ENCODE results near the gene PCDHA4.
A peak's percentile ranks its signal among the peaks of the same experiment; 100 is the strongest.
"Not testable (repeated sequence)": the region's sequence is repeated elsewhere in the genome, so short reads cannot be mapped to it uniquely, and the experiment has no call there.

Gene PCDHA4

GRCh38 chr5:140808889-140809291 is 2.0 kb downstream of the PCDHA4 start:
- H3K27ac ChIP-seq: no peak overlapping the region
- no peak overlapping the region for H3K4me3 ChIP-seq

- Histone ChIP-seq H3K27ac (no peak within 1 kb of the TSS), H3K4me3 (peak within 1 kb of the TSS in 1 of 7 experiments; percentile 12)
Observed at GRCh38 chr5:140821375-140822280, 14.8 kb downstream of the PCDHA4 start, which contains the start of gene PCDHA5. Gene PCDHA5 (plus strand): TSS chr5:140821613.

GRCh38 chr5:140822281-140822629 is 15.4 kb downstream of the PCDHA4 start:
- no peak overlapping the region for H3K4me3 ChIP-seq
- no peak overlapping the region for H3K27ac ChIP-seq

- not testable (repeated sequence) for H3K4me3 ChIP-seq, H3K27ac ChIP-seq
Observed at GRCh38 chr5:140822969-140823368, 16.1 kb downstream of the PCDHA4 start.

GRCh38 chr5:140823475-140823874 is 16.6 kb downstream of the PCDHA4 start:
- Histone ChIP-seq H3K4me3 (no peak overlapping the region), H3K27ac (no peak overlapping the region)

GRCh38 chr5:140827704-140828361 is 21.0 kb downstream of the PCDHA4 start, which contains the start of gene PCDHA6:
Gene PCDHA6 (plus strand): TSS chr5:140827960. CDS start chr5:140828092, 132 bp downstream.
- Histone ChIP-seq H3K4me3 (no peak within 1 kb of the TSS), H3K27ac (no peak within 1 kb of the TSS)

GRCh38 chr5:140828362-140828737 is 21.5 kb downstream of the PCDHA4 start:
- Histone ChIP-seq H3K4me3 (no peak overlapping the region), H3K27ac (no peak overlapping the region)

- H3K27ac ChIP-seq, H3K4me3 ChIP-seq: not testable (repeated sequence)
Observed at GRCh38 chr5:140829511-140830501, 22.9 kb downstream of the PCDHA4 start.

- Histone ChIP-seq H3K27ac (no peak within 1 kb of the TSS), H3K4me3 (no peak within 1 kb of the TSS)
Observed at GRCh38 chr5:140833993-140834392, 27.1 kb downstream of the PCDHA4 start, which contains the start of gene PCDHA7. Gene PCDHA7 (plus strand): TSS chr5:140834269. CDS start chr5:140834384, 115 bp downstream.

GRCh38 chr5:140834439-140835008 is 27.7 kb downstream of the PCDHA4 start:
- H3K4me3 ChIP-seq, H3K27ac ChIP-seq: not testable (repeated sequence)

- no peak overlapping the region for H3K4me3 ChIP-seq
- no peak overlapping the region for H3K27ac ChIP-seq
Observed at GRCh38 chr5:140835622-140836510, 29.0 kb downstream of the PCDHA4 start.

- Histone ChIP-seq H3K27ac (no peak within 1 kb of the TSS), H3K4me3 (no peak within 1 kb of the TSS)
Observed at GRCh38 chr5:140840978-140841962, 34.4 kb downstream of the PCDHA4 start, which contains the start of gene PCDHA8. Gene PCDHA8 (plus strand): TSS chr5:140841187. CDS start chr5:140841322, 135 bp downstream.

GRCh38 chr5:140842798-140843733 is 36.2 kb downstream of the PCDHA4 start:
- H3K4me3 ChIP-seq: no peak overlapping the region

GRCh38 chr5:140848139-140849102 is 41.6 kb downstream of the PCDHA4 start, which contains the start of gene PCDHA9:
Gene PCDHA9 (plus strand): TSS chr5:140848382. CDS start chr5:140848496, 114 bp downstream.
- not testable (repeated sequence) for H3K4me3 ChIP-seq, H3K27ac ChIP-seq

More at GRCh38 chr5:140842798-140843733, 36.2 kb downstream of the PCDHA4 start:
- H3K27ac ChIP-seq: no peak overlapping the region

Measured in skin epidermis (tissue), 12 donors.